ENCODE data around the gene KCNJ5.

The KCNJ5 gene

GRCh38 chr11:128956401-128957201 is 65.4 kb downstream of the KCNJ5 start:
- DNase-seq (ENCODE audit: low spot score) = no peak

GRCh38 chr11:128957202-128957482 is 66.0 kb downstream of the KCNJ5 start:
- no peak for DNase-seq (ENCODE audit: low spot score)

- DNase-seq (ENCODE audit: low spot score) = no peak
Measured at GRCh38 chr11:128961645-128962044, 70.5 kb downstream of the KCNJ5 start.

GRCh38 chr11:128962896-128963295 is 71.7 kb downstream of the KCNJ5 start:
- no peak for DNase-seq (ENCODE audit: low spot score)

GRCh38 chr11:128963744-128964325 is 72.7 kb downstream of the KCNJ5 start:
- DNase-seq (ENCODE audit: low spot score) = no peak

- DNase-seq (ENCODE audit: low spot score) = no peak
Measured at GRCh38 chr11:128964463-128964930, 73.3 kb downstream of the KCNJ5 start.

GRCh38 chr11:128965485-128965884 is 74.3 kb downstream of the KCNJ5 start:
- no peak for DNase-seq (ENCODE audit: low spot score)

GRCh38 chr11:128967578-128967977 is 76.4 kb downstream of the KCNJ5 start:
- no peak for DNase-seq (ENCODE audit: low spot score)

GRCh38 chr11:128968916-128969315 is 77.8 kb downstream of the KCNJ5 start:
- DNase-seq (ENCODE audit: low spot score) = no peak
